ENCODE data around the gene CD58. TPM values are rescaled to one million over a fixed set of nuclear protein-coding genes. Genes with fewer than 3 reads are reported as not detected.

The CD58 gene
- total RNA-seq, 1 experiment from 2014 or later, result 23.6 TPM

DNA sequence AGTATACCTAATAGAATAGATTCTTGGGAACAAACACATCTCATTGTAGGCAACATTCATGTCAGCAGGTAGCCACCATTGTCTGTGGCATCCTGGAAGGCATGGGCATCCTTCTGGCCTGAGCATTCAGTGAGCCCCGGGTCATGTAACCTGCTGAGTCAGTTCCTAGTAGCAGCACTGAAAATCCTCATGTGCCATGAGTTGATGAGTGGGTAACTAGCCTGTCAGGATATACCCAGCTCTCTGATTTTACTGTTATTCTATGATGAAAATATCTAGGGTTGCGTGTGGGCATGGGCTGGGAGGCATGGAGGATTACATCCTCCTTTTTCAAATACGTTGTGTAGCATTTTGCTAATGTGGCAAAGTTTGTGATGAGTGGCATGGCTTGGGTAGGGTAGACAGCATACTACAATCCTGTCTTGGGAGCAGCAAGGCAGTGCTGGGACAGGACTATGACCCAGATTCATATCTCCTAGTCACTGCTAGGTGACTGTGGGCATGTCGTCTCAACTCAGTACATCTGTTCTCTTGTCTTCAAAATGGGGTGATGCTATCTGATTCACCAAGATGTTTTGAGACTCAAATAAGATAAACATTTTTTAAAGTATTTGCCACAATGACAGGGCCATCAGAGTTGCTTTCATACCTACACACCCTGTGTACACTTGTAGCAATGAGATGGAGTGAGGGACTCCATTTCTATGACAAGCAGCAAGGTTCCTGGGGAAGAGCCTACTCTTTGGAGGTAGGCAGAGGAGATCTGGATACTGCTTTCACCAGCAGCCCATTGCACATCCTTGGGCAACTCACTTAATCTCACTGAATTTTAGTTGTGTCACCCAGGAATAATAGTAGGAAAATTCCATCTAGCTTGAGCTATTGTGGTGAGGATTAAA is 62.5 kb downstream of the CD58 start:
- ChIA-PET CTCF (no interaction called here), POLR2A (ENCODE audit: unreplicated experiment) (interaction anchor here (0.6 to 0.7 kb wide), 2 partner anchors 199 to 1897 kb away, joined by 3 to 8 read pairs; no protein-coding TSS in a partner anchor)
- Histone ChIP-seq H3K27me3 (ENCODE audit: insufficient read depth, low read depth) (no peaks in the 10 kb centered on the region), H2AFZ (no peak overlapping the region), H3K9me2 (ENCODE audit: insufficient read depth) (no peaks in the 10 kb centered on the region), H3K36me3 (ENCODE audit: low read depth) (peaks cover 7% of the 10 kb centered on the region; the same call in 1 of the 2 replicates), H3K9me3 (ENCODE audit: insufficient read depth, low read depth) (peaks cover 7% of the 10 kb centered on the region; the same call in 1 of the 2 replicates), H3K27ac (peak overlapping the region; percentile 97), H3K4me3 (peak overlapping the region; percentile 4; the same call in 1 of the 2 replicates), H3F3A (ENCODE audit: insufficient read depth, low read depth) (peaks cover 80% of the 10 kb centered on the region), H3K4me2 (peak overlapping the region; percentile 60), H3K4me1 (replicated peaks; ENCODE audit: insufficient read depth) (peaks cover 86% of the 10 kb centered on the region), H4K20me1 (ENCODE audit: insufficient read depth) (no peaks in the 10 kb centered on the region), H3K79me2 (ENCODE audit: low read depth) (no peaks in the 10 kb centered on the region)
- intact Hi-C loops (cut with micrococcal nuclease; ENCODE audit: unreplicated experiment), result loop anchor here (5.0 kb wide), 2 partner anchors 554 to 1011 kb away; partner anchors contain the start of gene TTF2
- BruUV-seq (replicated peaks), result TSS peak; percentile 16
- TF ChIP-seq EZH2 (IDR thresholded peaks at IDR 0.05; ENCODE audit: low read depth) (no peak), CTCF (conservative IDR thresholded peaks at IDR 0.05) (no peak)
- peak in 1 of 2 experiments; percentile 100 for DNase-seq

- Histone ChIP-seq H3K4me2 (peak overlapping the region; percentile 60), H3K9me2 (ENCODE audit: insufficient read depth) (no peaks in the 10 kb centered on the region), H3K27me3 (ENCODE audit: insufficient read depth, low read depth) (no peaks in the 10 kb centered on the region), H3K79me2 (ENCODE audit: low read depth) (no peaks in the 10 kb centered on the region), H3K36me3 (ENCODE audit: low read depth) (peaks cover 7% of the 10 kb centered on the region; the same call in 1 of the 2 replicates), H3K4me1 (replicated peaks; ENCODE audit: insufficient read depth) (peaks cover 88% of the 10 kb centered on the region), H4K20me1 (ENCODE audit: insufficient read depth) (no peaks in the 10 kb centered on the region), H3F3A (ENCODE audit: insufficient read depth, low read depth) (peaks cover 80% of the 10 kb centered on the region), H3K27ac (peak overlapping the region; percentile 97), H3K9me3 (ENCODE audit: insufficient read depth, low read depth) (peaks cover 7% of the 10 kb centered on the region; the same call in 1 of the 2 replicates), H3K4me3 (no peak overlapping the region), H2AFZ (no peak overlapping the region)
- ChIA-PET POLR2A (ENCODE audit: unreplicated experiment) (no interaction called here), CTCF (no interaction called here)
- DNase-seq, result no peak
- intact Hi-C loops (cut with micrococcal nuclease; ENCODE audit: unreplicated experiment), result loop anchor here (5.0 kb wide), 2 partner anchors 555 to 1010 kb away; partner anchors contain the start of gene TTF2
- TF ChIP-seq CTCF (conservative IDR thresholded peaks at IDR 0.05) (no peak), EZH2 (IDR thresholded peaks at IDR 0.05; ENCODE audit: low read depth) (no peak)
- no TSS peak for BruUV-seq (replicated peaks)
Measured at GRCh38 chr1:116507631-116508030, 63.2 kb downstream of the CD58 start.

DNA sequence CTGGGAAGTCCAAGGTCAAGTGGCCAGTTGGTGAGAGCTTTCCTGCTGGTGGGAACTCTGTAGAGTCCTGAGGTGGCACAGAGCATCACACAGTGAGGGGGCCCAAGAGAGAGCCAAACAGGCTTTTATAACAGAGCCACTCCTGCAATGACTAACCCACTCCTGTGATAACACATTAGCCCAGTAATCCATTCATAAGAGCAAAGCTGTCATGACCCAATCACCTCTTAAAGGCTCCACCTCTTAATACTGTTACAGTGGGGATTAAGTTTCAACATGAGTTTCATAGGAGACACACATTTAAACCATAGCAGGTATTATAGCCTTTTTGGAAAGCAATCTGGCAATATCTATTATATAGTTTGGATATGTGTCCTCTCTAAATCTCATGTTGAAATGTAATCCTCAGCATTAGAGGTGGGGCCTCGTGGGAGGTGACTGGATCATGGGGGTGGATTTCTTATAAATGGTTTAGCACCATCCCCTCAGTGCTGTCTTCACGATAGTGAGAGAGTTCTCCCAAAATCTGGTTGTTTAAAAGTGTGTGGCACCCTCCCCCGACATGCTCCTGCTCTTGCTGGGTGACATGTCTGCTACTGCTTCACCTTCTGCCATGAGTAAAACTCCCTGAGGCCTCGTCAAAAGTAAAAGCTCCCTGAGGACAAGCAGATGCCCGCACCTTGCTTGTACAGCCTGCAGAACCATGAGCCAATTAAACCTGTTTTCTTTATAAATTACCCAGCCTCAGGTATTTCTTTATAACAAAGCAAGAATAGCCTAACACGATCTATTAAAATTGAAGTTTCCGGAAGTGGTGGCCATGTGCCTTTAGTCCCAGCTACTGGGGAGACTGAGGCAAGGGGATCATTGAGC is 64.5 kb downstream of the CD58 start:
- Histone ChIP-seq H3K4me1 (replicated peaks; ENCODE audit: insufficient read depth) (peaks cover 82% of the 10 kb centered on the region), H4K20me1 (ENCODE audit: insufficient read depth) (no peaks in the 10 kb centered on the region), H3K9me2 (ENCODE audit: insufficient read depth) (no peaks in the 10 kb centered on the region), H3K36me3 (ENCODE audit: low read depth) (peaks cover under 1% of the 10 kb centered on the region; the same call in 1 of the 2 replicates), H3K4me3 (no peak overlapping the region), H3K4me2 (0 out of 2 replicates have a peak overlapping the region, but pooled peaks have one; percentile 41), H3K27me3 (ENCODE audit: insufficient read depth, low read depth) (no peaks in the 10 kb centered on the region), H3F3A (ENCODE audit: insufficient read depth, low read depth) (peaks cover 73% of the 10 kb centered on the region), H3K9me3 (ENCODE audit: insufficient read depth, low read depth) (peaks cover under 1% of the 10 kb centered on the region; the same call in 1 of the 2 replicates), H3K27ac (peak overlapping the region; percentile 86), H2AFZ (no peak overlapping the region), H3K79me2 (ENCODE audit: low read depth) (no peaks in the 10 kb centered on the region)
- intact Hi-C loops (cut with micrococcal nuclease; ENCODE audit: unreplicated experiment), result loop anchor here (5.0 kb wide), 2 partner anchors 556 to 1009 kb away; partner anchors contain the start of gene TTF2
- ChIA-PET CTCF (no interaction called here), POLR2A (ENCODE audit: unreplicated experiment) (no interaction called here)
- TF ChIP-seq CTCF (conservative IDR thresholded peaks at IDR 0.05) (no peak), EZH2 (IDR thresholded peaks at IDR 0.05; ENCODE audit: low read depth) (no peak)
- no peak for DNase-seq
- BruUV-seq (replicated peaks), result no TSS peak
